GM18907 (cell line): Measurements from ENCODE around the gene CDT1.

ENCODE experiments used
- ATAC-seq: cut with Tn5 transposase; IDR thresholded peaks from one replicate; pipeline ENCODE4 v1.9.1; 2021; ENCODE audit warnings: mild to moderate bottlenecking, moderate library complexity; ENCODE audit not compliant: unreplicated experiment

The CDT1 gene

GRCh38 chr16:88854306-88855111 lies 50.9 kb downstream of the CDT1 start:
- ATAC-seq, result no peak

- no peak for ATAC-seq
Observed at GRCh38 chr16:88855176-88855575, 51.6 kb downstream of the CDT1 start.

DNA sequence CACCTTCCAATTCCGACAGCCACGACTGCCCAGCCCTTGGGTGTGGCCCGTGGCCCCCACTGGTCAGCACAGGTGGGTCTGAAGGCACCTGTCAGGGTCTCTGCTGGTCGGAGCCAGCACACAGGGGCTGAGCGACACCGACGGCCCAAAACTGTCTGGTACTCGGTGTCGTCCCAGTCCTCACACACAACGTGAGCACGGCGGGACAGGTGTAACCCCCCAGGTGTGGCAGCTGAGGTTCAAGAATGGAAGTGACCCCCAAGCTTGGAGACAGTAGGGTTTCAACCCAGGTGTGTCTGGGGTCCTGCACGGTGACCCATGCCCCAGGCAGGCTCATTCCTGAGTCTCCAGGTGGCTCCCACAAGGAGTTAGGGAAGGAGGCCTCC lies 52.1 kb downstream of the CDT1 start:
- no peak for ATAC-seq

DNA sequence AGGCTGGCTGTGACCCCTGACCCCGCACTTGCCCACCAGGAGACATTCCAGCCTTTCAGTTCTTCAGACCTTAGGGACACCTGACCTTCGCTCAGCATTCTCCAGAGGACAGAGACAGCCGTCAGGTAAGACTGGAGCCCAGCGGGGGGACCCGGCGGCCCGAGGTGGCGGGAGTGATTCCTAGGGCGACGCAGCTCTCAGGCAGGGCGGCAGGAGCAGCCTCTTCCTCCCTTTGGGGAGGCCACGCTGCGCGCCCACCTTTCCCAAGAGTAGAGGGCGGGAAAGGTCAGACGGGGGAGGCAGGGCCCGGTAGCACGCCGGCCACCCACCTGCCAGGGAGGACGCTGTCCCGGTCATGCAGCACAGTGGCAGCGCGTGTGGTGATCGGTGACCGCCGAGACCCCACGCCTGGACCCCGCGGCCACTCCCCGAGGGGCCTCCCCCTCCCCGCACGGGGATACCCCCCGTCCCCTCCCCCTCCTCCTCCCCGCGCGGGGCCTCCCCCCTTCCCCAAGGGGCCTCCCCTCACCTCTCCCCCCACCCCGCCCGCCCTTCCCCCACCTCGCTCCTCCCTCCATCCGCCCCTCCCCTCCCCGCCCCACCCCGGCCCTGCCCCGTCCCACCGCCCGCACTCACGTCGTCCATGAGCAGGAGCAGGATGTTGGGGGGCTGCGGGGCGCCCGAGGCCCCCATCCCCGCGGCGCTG lies 52.7 kb downstream of the CDT1 start:
- ATAC-seq, result no peak

DNA sequence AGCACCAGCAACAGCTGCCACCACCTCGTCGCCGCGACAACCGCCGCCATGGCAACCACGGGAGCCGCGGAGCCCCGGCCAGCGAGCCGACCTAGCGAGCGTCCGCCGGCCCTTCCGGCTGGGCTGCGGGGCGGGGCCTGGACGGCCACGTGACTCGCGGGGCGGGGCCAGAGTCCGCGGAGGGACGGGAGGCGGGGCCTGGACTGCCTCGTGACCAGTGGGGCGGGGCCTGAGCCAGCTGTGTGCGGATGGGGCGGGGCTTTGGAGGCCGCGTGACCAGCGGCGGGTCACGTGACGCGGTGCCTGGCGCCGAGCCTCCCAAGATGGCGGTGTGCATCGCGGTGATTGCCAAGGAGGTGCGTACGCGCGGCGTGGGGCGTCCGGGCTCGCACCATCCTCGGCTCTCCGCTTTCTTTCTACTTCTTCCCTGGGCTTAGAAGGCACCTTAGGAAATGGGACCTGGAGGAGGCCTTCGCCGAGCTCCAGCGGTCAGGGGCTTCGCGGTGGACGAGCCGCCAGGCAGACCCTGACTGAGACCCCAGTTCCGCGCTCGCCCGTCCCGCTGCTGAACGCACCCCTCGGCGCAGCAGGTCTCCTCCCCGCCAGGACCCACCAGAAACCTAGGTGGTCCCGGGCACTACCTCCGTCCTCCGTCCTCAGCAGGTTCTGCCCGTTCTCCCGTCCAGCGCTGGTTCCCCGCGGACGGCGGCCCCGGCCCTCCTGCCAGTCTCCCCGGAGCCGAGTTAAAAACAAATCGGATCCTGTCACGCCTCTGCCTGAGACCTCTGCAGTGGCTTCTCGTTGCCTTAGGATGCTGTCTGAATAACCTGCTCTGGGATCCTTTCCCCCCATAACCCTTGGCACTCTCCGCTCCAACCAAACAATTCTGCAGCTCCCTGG lies 53.5 kb downstream of the CDT1 start, which contains the start of the genes GALNS and TRAPPC2L:
Gene GALNS (minus strand): TSS at position 120 of the 900 bp plus-strand sequence. CDS start 70 bp downstream, at position 50.
Gene TRAPPC2L (plus strand): TSS at position 300 of the 900 bp plus-strand sequence. CDS start 24 bp downstream, at position 324.
- peak; percentile 82 for ATAC-seq

DNA sequence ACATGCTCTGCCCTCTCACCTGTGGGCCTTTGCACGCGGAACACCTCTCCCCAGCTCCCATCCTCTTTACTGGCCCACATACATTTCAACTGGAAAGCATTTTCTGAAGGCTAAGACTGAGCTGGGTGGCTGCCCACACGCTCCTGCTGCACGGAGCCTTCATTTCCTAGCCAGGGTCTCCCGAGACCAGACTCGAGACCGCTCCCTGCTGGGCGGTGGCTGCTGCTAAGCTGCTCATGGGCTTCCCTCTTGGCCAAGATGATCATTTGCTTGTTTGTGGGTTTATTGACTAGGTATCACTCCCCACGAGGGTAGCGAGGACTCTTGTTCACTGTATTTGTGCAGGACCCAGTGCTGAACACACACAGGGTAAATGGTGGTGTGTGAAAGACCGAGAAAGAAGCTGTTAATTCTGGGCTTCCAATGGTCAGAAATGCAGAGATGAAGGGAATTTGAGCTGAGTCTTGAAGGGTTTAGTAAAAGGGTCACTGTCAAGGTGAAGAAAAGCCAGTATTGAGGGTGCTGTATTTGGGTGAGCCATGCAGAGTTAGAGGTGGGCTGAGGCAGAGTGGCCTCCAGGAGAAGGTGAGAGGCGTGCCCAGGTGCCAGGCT lies 54.2 kb downstream of the CDT1 start:
- ATAC-seq, result peak; percentile 36
